Mucosa of rectum (tissue), 2 donors: ENCODE data around the gene PIP5K1B.

Source experiments
- H3K27ac ChIP-seq, 2 donors: one replicate each; pipeline ENCODE4 v1.7.0; 2013; ENCODE audit warnings: inconsistent platforms in 2 of 2, low read depth in 2 of 2, low read length in 2 of 2
- H3K27me3 ChIP-seq, 2 donors: one replicate each; pipeline ENCODE4 v1.7.0; 2013; ENCODE audit warnings: low read length in 2 of 2; ENCODE audit not compliant: control insufficient read depth in 2 of 2, insufficient read depth in 2 of 2
- H3K36me3 ChIP-seq, 2 donors: one replicate each; pipeline ENCODE4 v1.7.0; 2013; ENCODE audit warnings: low read length in 2 of 2; ENCODE audit not compliant: control insufficient read depth in 2 of 2, insufficient read depth in 2 of 2
- H3K4me1 ChIP-seq, 2 donors: one replicate each; pipeline ENCODE4 v1.7.0; 2013; ENCODE audit warnings: low read length in 2 of 2, mild to moderate bottlenecking in 1 of 2; ENCODE audit not compliant: control insufficient read depth in 2 of 2, insufficient read depth in 2 of 2
- H3K4me3 ChIP-seq, 2 donors: one replicate each; pipeline ENCODE4 v1.7.0; 2013; ENCODE audit warnings: low read length in 2 of 2
- H3K9ac ChIP-seq, 2 donors: one replicate each; pipeline ENCODE4 v1.7.0; 2013; ENCODE audit warnings: low read length in 2 of 2, low read depth in 1 of 2, mild to moderate bottlenecking in 1 of 2
- H3K9me3 ChIP-seq, 2 donors: one replicate each; pipeline ENCODE4 v1.7.0; 2013; ENCODE audit warnings: low read length in 2 of 2; ENCODE audit not compliant: control insufficient read depth in 2 of 2
- donor health status: healthy.
- donor health status: Normal muscosa, but diverticular disease.

Gene PIP5K1B

GRCh38 chr9:68841276-68842052 lies 136.4 kb downstream of the PIP5K1B start:
- Histone ChIP-seq H3K27me3 (no peaks in the 10 kb centered on the region), H3K9ac (no peak overlapping the region), H3K4me1 (no peaks in the 10 kb centered on the region), H3K9me3 (no peaks in the 10 kb centered on the region), H3K36me3 (no peaks in the 10 kb centered on the region), H3K27ac (no peak overlapping the region), H3K4me3 (no peak overlapping the region)

- no peaks in the 10 kb centered on the region for H3K4me1 ChIP-seq
- no peaks in the 10 kb centered on the region for H3K27me3 ChIP-seq
Observed at GRCh38 chr9:68842568-68842967, 137.5 kb downstream of the PIP5K1B start.

GRCh38 chr9:68843239-68843638 lies 138.2 kb downstream of the PIP5K1B start:
- Histone ChIP-seq H3K9me3 (no peaks in the 10 kb centered on the region), H3K4me3 (no peak overlapping the region), H3K36me3 (no peaks in the 10 kb centered on the region), H3K27me3 (no peaks in the 10 kb centered on the region), H3K4me1 (no peaks in the 10 kb centered on the region), H3K9ac (no peak overlapping the region), H3K27ac (no peak overlapping the region)

More at GRCh38 chr9:68842568-68842967, 137.5 kb downstream of the PIP5K1B start:
- Histone ChIP-seq H3K27ac (no peak overlapping the region), H3K9me3 (no peaks in the 10 kb centered on the region), H3K9ac (no peak overlapping the region), H3K4me3 (no peak overlapping the region), H3K36me3 (no peaks in the 10 kb centered on the region)

- H3K9me3 ChIP-seq, result no peaks in the 10 kb centered on the region
- H3K4me3 ChIP-seq, result no peak overlapping the region
- no peaks in the 10 kb centered on the region for H3K27me3 ChIP-seq
- no peak overlapping the region for H3K27ac ChIP-seq
- no peaks in the 10 kb centered on the region for H3K4me1 ChIP-seq
- no peaks in the 10 kb centered on the region for H3K36me3 ChIP-seq
- H3K9ac ChIP-seq, result no peak overlapping the region
Observed at GRCh38 chr9:68844157-68844556, 139.1 kb downstream of the PIP5K1B start.

- H3K27me3 ChIP-seq, result no peaks in the 10 kb centered on the region
- no peaks in the 10 kb centered on the region for H3K4me1 ChIP-seq
- H3K9me3 ChIP-seq, result no peaks in the 10 kb centered on the region
- H3K4me3 ChIP-seq, result peak overlapping the region in 1 of 2 donors; percentile 29
- H3K36me3 ChIP-seq, result no peaks in the 10 kb centered on the region
- H3K9ac ChIP-seq, result no peak overlapping the region
- H3K27ac ChIP-seq, result peak overlapping the region in 1 of 2 donors; percentile 20
Observed at GRCh38 chr9:68844631-68845612, 139.9 kb downstream of the PIP5K1B start.

GRCh38 chr9:68847765-68848164 lies 142.7 kb downstream of the PIP5K1B start:
- H3K27ac ChIP-seq, result no peak overlapping the region
- peaks cover 5% of the 10 kb centered on the region in 2 donors for H3K36me3 ChIP-seq
- no peaks in the 10 kb centered on the region for H3K27me3 ChIP-seq
- no peak overlapping the region for H3K4me3 ChIP-seq
- H3K9me3 ChIP-seq, result no peaks in the 10 kb centered on the region
- no peaks in the 10 kb centered on the region for H3K4me1 ChIP-seq
- no peak overlapping the region for H3K9ac ChIP-seq

GRCh38 chr9:68851657-68852056 lies 146.6 kb downstream of the PIP5K1B start:
- peaks cover 5% of the 10 kb centered on the region in 2 donors for H3K36me3 ChIP-seq
- H3K9me3 ChIP-seq, result no peaks in the 10 kb centered on the region
- no peaks in the 10 kb centered on the region for H3K4me1 ChIP-seq
- no peak overlapping the region for H3K4me3 ChIP-seq
- H3K9ac ChIP-seq, result no peak overlapping the region
- H3K27ac ChIP-seq, result no peak overlapping the region
- H3K27me3 ChIP-seq, result no peaks in the 10 kb centered on the region

- Histone ChIP-seq H3K4me3 (no peak overlapping the region), H3K27ac (no peak overlapping the region), H3K36me3 (peaks cover 5% of the 10 kb centered on the region in 2 donors), H3K4me1 (no peaks in the 10 kb centered on the region), H3K9me3 (no peaks in the 10 kb centered on the region), H3K27me3 (no peaks in the 10 kb centered on the region), H3K9ac (no peak overlapping the region)
Observed at GRCh38 chr9:68852941-68853340, 147.9 kb downstream of the PIP5K1B start.

GRCh38 chr9:68859347-68859746 lies 154.3 kb downstream of the PIP5K1B start:
- no peaks in the 10 kb centered on the region for H3K4me1 ChIP-seq

GRCh38 chr9:68860419-68860818 lies 155.4 kb downstream of the PIP5K1B start:
- Histone ChIP-seq H3K9ac (no peak overlapping the region), H3K27me3 (no peaks in the 10 kb centered on the region), H3K4me3 (no peak overlapping the region), H3K4me1 (no peaks in the 10 kb centered on the region), H3K36me3 (peaks cover 1 to 5% of the 10 kb centered on the region in 2 donors), H3K27ac (no peak overlapping the region), H3K9me3 (no peaks in the 10 kb centered on the region)

More at GRCh38 chr9:68859347-68859746, 154.3 kb downstream of the PIP5K1B start:
- no peaks in the 10 kb centered on the region for H3K36me3 ChIP-seq
- no peaks in the 10 kb centered on the region for H3K27me3 ChIP-seq
- no peak overlapping the region for H3K4me3 ChIP-seq
- no peaks in the 10 kb centered on the region for H3K9me3 ChIP-seq
- H3K27ac ChIP-seq, result no peak overlapping the region
- no peak overlapping the region for H3K9ac ChIP-seq
